Measurements from ENCODE around the gene SCMH1.

The SCMH1 gene

DNA sequence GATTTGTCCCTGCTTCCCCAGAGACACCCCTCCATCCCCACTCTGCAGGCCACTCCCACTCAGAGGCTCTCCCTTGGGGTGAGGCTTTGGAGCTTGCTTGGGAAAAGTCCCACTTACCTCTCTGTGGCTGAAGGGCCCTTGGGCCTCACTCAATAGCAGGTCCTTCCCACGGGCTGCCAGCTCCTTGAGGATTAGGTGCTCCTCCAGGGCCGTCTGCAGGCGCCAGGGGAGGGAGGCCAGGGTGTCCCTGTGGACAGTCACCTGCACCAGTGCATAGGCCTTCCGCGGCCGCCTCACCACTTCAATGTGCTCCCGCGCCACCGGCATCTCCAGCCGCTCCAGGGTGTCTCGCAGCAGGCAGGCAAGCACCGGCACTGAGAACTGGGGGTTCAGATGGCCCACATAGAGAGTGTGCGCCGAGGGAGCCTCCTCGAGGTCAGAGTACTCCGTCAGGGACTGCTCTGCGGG lies 222.0 kb downstream of the SCMH1 start:
- no peak for DNase-seq
- no peaks in the 10 kb centered on the region for H3K9me3 ChIP-seq
- TF ChIP-seq, protein P1, sequence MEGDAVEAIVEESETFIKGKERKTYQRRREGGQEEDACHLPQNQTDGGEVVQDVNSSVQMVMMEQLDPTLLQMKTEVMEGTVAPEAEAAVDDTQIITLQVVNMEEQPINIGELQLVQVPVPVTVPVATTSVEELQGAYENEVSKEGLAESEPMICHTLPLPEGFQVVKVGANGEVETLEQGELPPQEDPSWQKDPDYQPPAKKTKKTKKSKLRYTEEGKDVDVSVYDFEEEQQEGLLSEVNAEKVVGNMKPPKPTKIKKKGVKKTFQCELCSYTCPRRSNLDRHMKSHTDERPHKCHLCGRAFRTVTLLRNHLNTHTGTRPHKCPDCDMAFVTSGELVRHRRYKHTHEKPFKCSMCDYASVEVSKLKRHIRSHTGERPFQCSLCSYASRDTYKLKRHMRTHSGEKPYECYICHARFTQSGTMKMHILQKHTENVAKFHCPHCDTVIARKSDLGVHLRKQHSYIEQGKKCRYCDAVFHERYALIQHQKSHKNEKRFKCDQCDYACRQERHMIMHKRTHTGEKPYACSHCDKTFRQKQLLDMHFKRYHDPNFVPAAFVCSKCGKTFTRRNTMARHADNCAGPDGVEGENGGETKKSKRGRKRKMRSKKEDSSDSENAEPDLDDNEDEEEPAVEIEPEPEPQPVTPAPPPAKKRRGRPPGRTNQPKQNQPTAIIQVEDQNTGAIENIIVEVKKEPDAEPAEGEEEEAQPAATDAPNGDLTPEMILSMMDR (IDR thresholded peaks at IDR 0.05; ENCODE audit: low read depth, low read length): no peak
- peaks cover 5% of the 10 kb centered on the region; the same call in 1 of the 2 replicates for H3K4me1 ChIP-seq
- peaks cover 5% of the 10 kb centered on the region; the same call in 1 of the 2 replicates for H3K36me3 ChIP-seq
- no peaks in the 10 kb centered on the region for H3K27me3 ChIP-seq
- H3K4me3 ChIP-seq (ENCODE audit: low read depth, low read length): no peak overlapping the region

DNA sequence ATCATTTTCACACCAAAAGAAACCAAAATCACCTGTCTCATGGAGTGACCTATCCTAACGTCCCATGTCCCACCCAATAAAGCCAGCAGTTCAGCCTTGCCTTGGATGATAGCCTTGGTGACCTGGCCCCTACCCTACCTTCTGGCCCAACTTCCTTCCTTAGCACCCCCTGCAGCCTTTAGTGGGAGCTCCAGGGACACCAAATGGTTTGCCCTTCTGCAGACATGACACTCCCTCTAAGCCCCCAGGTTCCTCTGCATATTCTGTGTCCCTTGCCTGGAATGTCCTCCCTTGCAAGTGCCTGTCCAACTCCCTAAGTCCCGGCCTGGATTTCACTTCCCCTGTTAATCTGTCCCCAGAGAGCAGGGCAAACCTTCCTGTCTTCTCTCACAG lies 222.8 kb downstream of the SCMH1 start:
- Histone ChIP-seq H3K4me1 (peaks cover 5% of the 10 kb centered on the region; the same call in 1 of the 2 replicates), H3K36me3 (peaks cover 5% of the 10 kb centered on the region; the same call in 1 of the 2 replicates), H3K9me3 (no peaks in the 10 kb centered on the region), H3K4me3 (ENCODE audit: low read depth, low read length) (no peak overlapping the region), H3K27me3 (no peaks in the 10 kb centered on the region)
- no peak for DNase-seq
- TF ChIP-seq, protein P1 (IDR thresholded peaks at IDR 0.05; ENCODE audit: low read depth, low read length): no peak

DNA sequence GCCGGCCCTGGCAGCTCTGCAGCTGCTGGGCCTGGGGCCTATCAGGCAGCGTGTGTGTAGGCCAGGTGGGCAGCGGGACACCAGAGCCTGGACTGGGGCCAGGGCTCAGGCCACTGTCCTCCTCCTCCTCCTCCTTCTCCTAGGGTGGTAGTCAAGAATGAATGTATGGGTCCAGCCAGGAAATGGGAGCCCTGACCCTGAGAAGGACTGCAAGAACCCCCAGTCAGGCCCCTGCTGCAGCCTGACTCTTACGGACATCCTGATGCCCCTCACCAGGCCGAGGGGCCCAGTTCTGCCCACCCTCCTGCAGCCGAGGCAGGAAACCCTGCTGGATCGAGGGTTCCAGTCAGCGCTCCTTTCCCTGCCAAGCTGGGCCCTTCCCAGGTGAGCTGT lies 224.1 kb downstream of the SCMH1 start:
- DNase-seq: no peak
- TF ChIP-seq, protein P1 (IDR thresholded peaks at IDR 0.05; ENCODE audit: low read depth, low read length): no peak
- Histone ChIP-seq H3K9me3 (no peaks in the 10 kb centered on the region), H3K27me3 (no peaks in the 10 kb centered on the region), H3K4me3 (ENCODE audit: low read depth, low read length) (no peak overlapping the region), H3K36me3 (peaks cover 5% of the 10 kb centered on the region; the same call in 1 of the 2 replicates), H3K4me1 (peaks cover 5% of the 10 kb centered on the region; the same call in 1 of the 2 replicates)

DNA sequence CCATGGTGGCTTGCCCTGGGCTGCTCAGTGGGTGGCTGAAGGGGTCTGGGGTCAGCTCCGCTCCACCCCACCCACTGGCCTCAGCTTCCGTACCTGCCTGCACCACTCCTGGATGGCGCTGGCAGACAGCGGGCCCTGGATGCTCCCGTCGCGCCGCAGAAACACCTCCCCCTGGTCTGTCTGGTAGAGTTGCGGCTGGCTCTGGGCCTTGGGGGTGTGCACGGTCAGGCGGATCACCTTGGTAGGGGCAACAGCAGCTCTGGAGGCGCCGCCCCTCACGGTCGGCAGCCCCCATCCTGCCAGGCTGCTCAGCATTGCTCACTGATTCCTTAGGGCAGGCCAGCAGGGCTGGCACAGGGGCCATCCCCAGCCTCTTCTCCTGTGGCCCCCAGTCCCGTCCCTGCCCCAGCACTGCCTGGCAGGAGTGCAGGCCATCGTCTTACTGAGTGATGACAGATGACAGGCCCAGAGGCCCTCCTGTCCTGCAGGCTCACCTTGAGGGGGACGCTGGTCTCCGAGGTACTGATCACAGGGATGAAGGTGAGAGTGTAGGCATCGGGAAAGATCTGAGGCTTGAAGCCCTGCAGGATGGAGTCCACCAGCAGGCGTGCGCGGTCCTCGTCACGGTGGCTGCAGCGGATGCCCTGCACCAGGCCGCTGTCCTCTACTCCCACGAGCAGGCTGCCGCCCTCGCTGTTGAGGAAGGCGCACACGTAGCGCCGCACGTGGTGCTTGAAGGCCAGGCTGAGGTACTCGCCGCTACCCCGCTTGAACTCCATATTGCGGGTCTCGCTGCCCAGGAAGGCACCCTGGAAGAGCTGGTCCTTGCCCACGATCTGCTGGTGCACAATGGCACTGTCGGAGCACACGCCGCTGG lies 224.7 kb downstream of the SCMH1 start:
- Histone ChIP-seq H3K36me3 (peaks cover 5% of the 10 kb centered on the region; the same call in 1 of the 2 replicates), H3K4me1 (peaks cover 5% of the 10 kb centered on the region; the same call in 1 of the 2 replicates)

DNA sequence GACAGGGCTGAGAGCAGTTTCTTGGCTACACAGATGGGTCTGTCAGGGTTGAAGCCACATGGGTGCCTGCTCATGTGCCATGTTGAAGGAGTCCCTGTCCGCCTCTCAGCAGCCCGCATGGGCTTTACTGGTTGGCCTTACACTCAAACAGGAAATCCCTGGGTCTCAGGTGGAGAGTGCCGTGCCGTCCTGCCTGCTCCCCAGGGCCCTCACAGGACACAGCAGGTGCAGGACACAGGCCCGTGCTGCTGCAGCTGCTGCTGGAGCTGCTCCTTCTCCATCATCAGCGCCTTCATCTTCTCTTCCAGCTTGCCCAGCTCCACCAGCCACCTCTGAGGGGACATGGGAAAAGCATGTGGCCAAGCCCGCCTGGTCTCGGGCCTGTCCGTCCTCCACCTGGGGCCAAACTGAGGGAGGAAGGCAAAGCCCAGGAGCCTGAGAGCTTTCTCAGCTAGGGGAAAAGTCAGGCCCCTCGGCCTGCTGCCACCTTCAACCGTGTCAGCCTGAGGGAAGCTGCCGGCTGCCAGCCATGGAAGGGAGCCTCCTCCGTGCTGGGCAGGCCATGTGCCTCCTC lies 226.1 kb downstream of the SCMH1 start:
- TF ChIP-seq, protein P1 (IDR thresholded peaks at IDR 0.05; ENCODE audit: low read depth, low read length): no peak
- H3K36me3 ChIP-seq: peaks cover 14% of the 10 kb centered on the region
- no peaks in the 10 kb centered on the region for H3K9me3 ChIP-seq
- no peaks in the 10 kb centered on the region for H3K27me3 ChIP-seq
- H3K4me1 ChIP-seq: no peaks in the 10 kb centered on the region
- H3K4me3 ChIP-seq (ENCODE audit: low read depth, low read length): no peak overlapping the region
- DNase-seq: no peak

More for the DNA sequence above, 224.7 kb downstream of the SCMH1 start:
- H3K4me3 ChIP-seq (ENCODE audit: low read depth, low read length): no peak overlapping the region
- no peak for DNase-seq
- no peaks in the 10 kb centered on the region for H3K27me3 ChIP-seq
- TF ChIP-seq, protein P1 (IDR thresholded peaks at IDR 0.05; ENCODE audit: low read depth, low read length): no peak
- no peaks in the 10 kb centered on the region for H3K9me3 ChIP-seq

Measured in BE2C (cell line).